Ovary (tissue), 9 donors: ENCODE measurements around the gene KIAA0040. TPM values are rescaled to one million over a fixed set of nuclear protein-coding genes. Genes with fewer than 3 reads are reported as not detected.

Experiments used
- DNase-seq, 5 donors: peaks; one replicate each; pipeline ENCODE4 v3.0.0-alpha.2; 2019 to 2020
- H3K27ac ChIP-seq, 2 donors: fragments of 200-600 bp; one replicate each; pipeline versions ENCODE4 v1.5.1 to v1.8.0; 2019 to 2022
- H3K27me3 ChIP-seq: fragments of 200-600 bp; one replicate; pipeline ENCODE4 v1.8.0; 2022
- H3K36me3 ChIP-seq: fragments of 200-600 bp; sonication (generic); one replicate; pipeline ENCODE4 v1.5.1; 2019
- H3K4me1 ChIP-seq: one replicate; pipeline ENCODE4 v1.8.1; 2013; ENCODE audit warnings: mild to moderate bottlenecking, moderate library complexity; ENCODE audit not compliant: insufficient read depth
- H3K4me3 ChIP-seq: fragments of 200-600 bp; sonication (generic); one replicate; pipeline ENCODE4 v1.5.1; 2017
- H3K9me3 ChIP-seq, 2 donors: fragments of 200-600 bp in 1 of 2; sonication (generic) in 1 of 2; one replicate each; pipeline versions ENCODE4 v1.5.1 to v1.8.1; 2013 to 2019; ENCODE audit warnings: mild to moderate bottlenecking in 1 of 2, moderate library complexity in 1 of 2
- EP300 ChIP-seq: sonication (generic); formaldehyde crosslinking; IDR thresholded peaks from one replicate; pipeline ENCODE4 v1.6.1; 2017; ENCODE audit warnings: antibody characterized with exemption
- POLR2A ChIP-seq: fragments of 450-650 bp; IDR thresholded peaks from one replicate; pipeline ENCODE4 v1.6.1; 2017; ENCODE audit warnings: antibody characterized with exemption, mild to moderate bottlenecking, moderate library complexity
- WGBS, 3 donors: extraction: QIAGEN DNeasy Blood & Tissue Kit in 1 of 3; methylation state at CpG; one replicate each; pipeline versions ENCODE4 v1.1.5 to v1.1.7; 2013 to 2017; 5-methylcytosine and 5-hydroxymethylcytosine counted together
- intact Hi-C, 4 donors: fragments of 100-400 bp; cut with DNase I; formaldehyde crosslinking; loops; one replicate each; pipeline versions ENCODE4 v1.11.0 to v1.15.1; 2022 to 2023
- polyA plus RNA-seq, 2 donors: library from polyadenylated mRNA; stranded (reverse); fragments of 200-250 nt in 1 of 2; fragments of 350-450 nt in 1 of 2; fragmentation: Illumina TruSeq in 1 of 2; extraction: RNeasy Lipid Tissue Mini Kit (QIAGEN cat#74804) in 1 of 2; gene quantifications; one replicate each; pipeline ENCODE4 v1.2.3, GENCODE V29; 2013 to 2014
- total RNA-seq, 7 donors: library from RNA; depleted of rRNA in 2 of 7; stranded (reverse); fragments of >200 nt in 2 of 7; fragmentation: NEBNext Ultra II Directional in 3 of 7; extraction: Animal tissue kit (Norgen Biotek cat#: 25700) in 3 of 7; gene quantifications; one replicate each; pipeline versions ENCODE4 v1.1.0 to v1.2.4, GENCODE V29; 2016 to 2023
- TF ChIP-seq, protein P1 (sequence below), 3 donors: fragments of 450-650 bp in 2 of 3; fragments of 200-600 bp in 1 of 3; IDR thresholded peaks; one replicate each; pipeline versions ENCODE4 v1.5.1 to v1.8.0; 2016 to 2022; ENCODE audit warnings: antibody characterized with exemption in 3 of 3, mild to moderate bottlenecking in 1 of 3
- donor health status: DM: no; HTN: no; CAD: no; lungs with moderate emphysema.
- donor health status: DM: no; HTN: no; CAD: no.
- donor health status: Bipolar disorder and iron deficiency.
- donor health status: DM: yes; HTN: yes; CAD: no.
- donor health status: DM: no; HTN: no; CAD: no.
- donor health status: DM: yes; HTN: yes; CAD: no.

Gene KIAA0040
- total and polyA plus RNA-seq, 9 donors = 5.2 to 24.7 (median 9.9) TPM

DNA sequence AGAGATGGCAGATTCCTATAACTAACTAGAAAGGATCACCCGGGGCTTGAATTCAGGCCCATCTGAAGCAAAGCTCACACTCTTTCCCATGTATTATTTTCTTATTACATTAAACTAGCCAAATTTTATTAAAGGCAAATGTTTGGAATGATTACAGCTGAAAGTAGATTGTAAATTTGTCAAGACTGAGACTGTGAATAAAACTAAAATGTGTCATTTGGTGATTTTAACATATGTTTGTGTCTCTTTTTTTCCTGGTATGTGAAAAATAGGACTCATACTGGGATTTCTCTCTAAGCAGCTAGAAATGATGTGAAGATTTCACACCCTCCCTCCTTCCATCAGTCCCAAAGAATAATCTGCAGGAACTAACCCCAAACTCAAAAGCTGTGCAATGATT lies 19.1 kb upstream of the KIAA0040 start:
- WGBS, 3 donors = 51 to 75% (median 70%) methylated on average over 1 of the region's 1 CpG
- no peaks in the 10 kb centered on the region for H3K4me1 ChIP-seq
- no peak overlapping the region for H3K27ac ChIP-seq
- no peaks in the 10 kb centered on the region for H3K9me3 ChIP-seq
- H3K36me3 ChIP-seq = no peaks in the 10 kb centered on the region
- intact Hi-C loops = no loop called here
- TF ChIP-seq EP300 (no peak), POLR2A (no peak)
- TF ChIP-seq, protein P1, sequence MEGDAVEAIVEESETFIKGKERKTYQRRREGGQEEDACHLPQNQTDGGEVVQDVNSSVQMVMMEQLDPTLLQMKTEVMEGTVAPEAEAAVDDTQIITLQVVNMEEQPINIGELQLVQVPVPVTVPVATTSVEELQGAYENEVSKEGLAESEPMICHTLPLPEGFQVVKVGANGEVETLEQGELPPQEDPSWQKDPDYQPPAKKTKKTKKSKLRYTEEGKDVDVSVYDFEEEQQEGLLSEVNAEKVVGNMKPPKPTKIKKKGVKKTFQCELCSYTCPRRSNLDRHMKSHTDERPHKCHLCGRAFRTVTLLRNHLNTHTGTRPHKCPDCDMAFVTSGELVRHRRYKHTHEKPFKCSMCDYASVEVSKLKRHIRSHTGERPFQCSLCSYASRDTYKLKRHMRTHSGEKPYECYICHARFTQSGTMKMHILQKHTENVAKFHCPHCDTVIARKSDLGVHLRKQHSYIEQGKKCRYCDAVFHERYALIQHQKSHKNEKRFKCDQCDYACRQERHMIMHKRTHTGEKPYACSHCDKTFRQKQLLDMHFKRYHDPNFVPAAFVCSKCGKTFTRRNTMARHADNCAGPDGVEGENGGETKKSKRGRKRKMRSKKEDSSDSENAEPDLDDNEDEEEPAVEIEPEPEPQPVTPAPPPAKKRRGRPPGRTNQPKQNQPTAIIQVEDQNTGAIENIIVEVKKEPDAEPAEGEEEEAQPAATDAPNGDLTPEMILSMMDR (IDR thresholded peaks at IDR 0.05) = no peak
- DNase-seq = no peak
- H3K4me3 ChIP-seq = no peak overlapping the region
- H3K27me3 ChIP-seq = no peaks in the 10 kb centered on the region

DNA sequence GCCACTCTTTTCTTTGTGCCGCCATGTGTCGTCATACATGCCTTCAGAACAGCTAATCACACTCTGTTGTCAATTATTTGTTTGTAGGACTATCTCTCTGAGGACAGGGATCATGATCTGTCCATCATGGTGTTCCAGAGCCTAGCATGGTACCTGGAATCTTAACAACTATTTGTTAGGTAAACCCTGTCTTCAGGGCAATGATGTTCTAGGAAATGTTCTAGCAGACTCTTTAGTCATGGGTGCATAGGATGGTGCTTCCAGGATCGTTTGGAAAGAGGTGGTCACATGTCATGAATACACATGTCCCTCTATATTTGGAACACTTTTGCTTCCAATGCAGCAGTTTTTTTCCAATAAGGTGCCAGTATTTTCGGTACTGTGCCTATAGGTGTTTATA lies 18.2 kb upstream of the KIAA0040 start:
- Histone ChIP-seq H3K4me1 (no peaks in the 10 kb centered on the region), H3K27me3 (no peaks in the 10 kb centered on the region), H3K9me3 (no peaks in the 10 kb centered on the region), H3K36me3 (no peaks in the 10 kb centered on the region), H3K27ac (no peak overlapping the region), H3K4me3 (no peak overlapping the region)
- WGBS, 3 donors = 71 to 83% (median 73%) methylated on average over 4 of the region's 4 CpGs
- TF ChIP-seq POLR2A (no peak), EP300 (no peak)
- TF ChIP-seq, protein P1 (IDR thresholded peaks at IDR 0.05) = no peak
- intact Hi-C loops = no loop called here
- no peak for DNase-seq

DNA sequence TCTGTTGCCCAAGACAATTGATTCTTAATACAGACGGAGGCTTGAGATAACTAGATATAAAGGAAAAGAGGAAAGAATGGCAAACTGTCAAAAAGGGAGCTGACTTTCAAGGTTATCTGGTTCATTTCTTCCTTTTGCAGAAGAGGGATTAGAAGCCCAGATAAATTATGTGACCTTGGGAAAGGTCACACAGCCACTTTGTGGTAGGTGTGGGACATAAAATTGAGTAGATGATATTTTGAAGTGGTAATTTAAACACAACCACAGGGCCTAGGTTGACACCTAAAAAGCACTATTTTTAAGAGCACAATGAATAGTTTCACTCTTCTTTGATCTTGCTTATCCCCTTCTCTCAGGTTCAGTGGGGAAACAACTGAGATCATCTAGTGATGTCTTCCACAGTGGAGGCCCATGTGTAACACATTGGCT lies 16.9 kb upstream of the KIAA0040 start:
- Histone ChIP-seq H3K36me3 (no peaks in the 10 kb centered on the region), H3K4me1 (no peaks in the 10 kb centered on the region), H3K9me3 (no peaks in the 10 kb centered on the region), H3K27me3 (no peaks in the 10 kb centered on the region), H3K4me3 (no peak overlapping the region), H3K27ac (no peak overlapping the region)
- intact Hi-C loops = no loop called here
- no peak for TF ChIP-seq POLR2A
- WGBS, 3 donors = 71 to 86% (median 73%) methylated on average over 1 of the region's 1 CpG
- DNase-seq = no peak

DNA sequence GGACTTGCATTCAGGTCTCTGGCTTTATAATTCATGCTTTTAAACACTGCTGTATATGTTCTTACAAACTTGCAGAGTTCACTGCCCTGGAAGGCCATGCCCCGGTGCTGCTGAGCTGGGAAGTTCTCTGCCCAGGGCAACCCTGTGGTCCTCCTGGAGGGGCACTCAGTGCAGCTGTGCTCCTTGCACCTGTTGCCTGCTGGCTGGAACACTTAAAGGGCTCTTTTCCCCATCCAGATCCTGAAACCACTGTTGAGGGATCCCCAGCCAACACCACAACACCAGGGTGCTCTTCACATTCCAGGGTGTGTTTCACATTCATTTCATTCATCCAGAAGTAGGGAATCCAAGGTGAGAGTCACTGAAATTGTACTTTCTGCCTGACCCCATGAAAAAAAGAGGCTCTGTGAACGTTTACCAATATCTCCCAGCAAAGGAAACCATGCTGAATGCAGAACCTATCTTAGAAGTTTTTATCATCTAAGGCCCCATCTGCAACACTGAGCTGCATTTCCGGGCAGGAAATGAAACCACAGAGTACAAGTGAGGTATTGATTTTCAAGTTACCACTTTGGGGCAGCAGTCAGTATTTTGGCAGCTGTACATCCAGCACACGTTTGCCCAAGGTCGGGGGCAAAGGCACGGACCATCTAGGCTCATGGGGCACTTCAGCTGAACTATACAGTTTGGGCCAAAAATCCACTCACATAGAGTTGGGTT lies 16.4 kb upstream of the KIAA0040 start:
- H3K4me3 ChIP-seq = no peak overlapping the region
- TF ChIP-seq EP300 (no peak), POLR2A (no peak)
- TF ChIP-seq, protein P1 (IDR thresholded peaks at IDR 0.05) = no peak
- WGBS, 3 donors = 47 to 59% (median 49%) methylated on average over 6 of the region's 6 CpGs
- no peak for DNase-seq
- H3K27me3 ChIP-seq = no peaks in the 10 kb centered on the region
- intact Hi-C loops = no loop called here
- H3K36me3 ChIP-seq = no peaks in the 10 kb centered on the region
- H3K9me3 ChIP-seq = no peaks in the 10 kb centered on the region
- no peaks in the 10 kb centered on the region for H3K4me1 ChIP-seq
- no peak overlapping the region for H3K27ac ChIP-seq

DNA sequence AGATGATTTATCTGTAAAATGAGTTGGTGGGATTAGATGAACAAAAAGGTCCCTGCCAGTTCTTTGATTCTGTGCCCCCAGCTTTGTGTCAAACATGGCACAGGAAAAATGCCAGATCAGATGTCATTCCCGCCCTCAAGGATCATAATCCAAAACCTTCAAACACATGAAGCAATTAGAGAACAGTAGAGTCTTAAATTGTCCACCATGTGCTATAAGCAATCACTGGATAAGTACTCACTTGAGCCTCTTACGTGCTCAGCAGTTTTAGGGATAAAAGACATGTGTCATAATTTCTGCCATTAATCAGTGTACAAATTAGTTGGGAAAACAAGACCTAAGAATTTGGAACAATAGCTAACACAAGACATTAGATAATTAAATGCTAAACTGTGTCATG lies 15.4 kb upstream of the KIAA0040 start:
- H3K4me1 ChIP-seq = no peaks in the 10 kb centered on the region
- TF ChIP-seq POLR2A (no peak), EP300 (no peak)
- WGBS, 3 donors = 83 to 95% (median 91%) methylated on average over 2 of the region's 2 CpGs
- no peaks in the 10 kb centered on the region for H3K9me3 ChIP-seq
- H3K27me3 ChIP-seq = no peaks in the 10 kb centered on the region
- no peak overlapping the region for H3K27ac ChIP-seq
- no peaks in the 10 kb centered on the region for H3K36me3 ChIP-seq
- intact Hi-C loops = no loop called here
- no peak overlapping the region for H3K4me3 ChIP-seq
- DNase-seq = no peak
